AG09309 (cell line): ENCODE results near the gene TRIM15.
A peak's percentile ranks its signal among the peaks of the same experiment; 100 is the strongest.

ENCODE experiments used
- DNase-seq: peaks from one replicate; pipeline ENCODE4 v3.0.0-alpha.2; 2010; ENCODE audit warnings: low read depth
- H3K4me3 ChIP-seq: 2 replicates; pipeline ENCODE4 v1.5.1; 2011; ENCODE audit warnings: mild to moderate bottlenecking, low read depth, low read length, moderate library complexity; ENCODE audit not compliant: control insufficient read depth
- TF ChIP-seq, protein P1 (sequence below): IDR thresholded peaks from 2 replicates; pipeline ENCODE4 v1.5.1; 2011; ENCODE audit warnings: mild to moderate bottlenecking, low read depth, low read length, inconsistent platforms; ENCODE audit not compliant: insufficient read depth, control insufficient read depth; ENCODE audit errors: missing control alignments

Gene TRIM15

DNA sequence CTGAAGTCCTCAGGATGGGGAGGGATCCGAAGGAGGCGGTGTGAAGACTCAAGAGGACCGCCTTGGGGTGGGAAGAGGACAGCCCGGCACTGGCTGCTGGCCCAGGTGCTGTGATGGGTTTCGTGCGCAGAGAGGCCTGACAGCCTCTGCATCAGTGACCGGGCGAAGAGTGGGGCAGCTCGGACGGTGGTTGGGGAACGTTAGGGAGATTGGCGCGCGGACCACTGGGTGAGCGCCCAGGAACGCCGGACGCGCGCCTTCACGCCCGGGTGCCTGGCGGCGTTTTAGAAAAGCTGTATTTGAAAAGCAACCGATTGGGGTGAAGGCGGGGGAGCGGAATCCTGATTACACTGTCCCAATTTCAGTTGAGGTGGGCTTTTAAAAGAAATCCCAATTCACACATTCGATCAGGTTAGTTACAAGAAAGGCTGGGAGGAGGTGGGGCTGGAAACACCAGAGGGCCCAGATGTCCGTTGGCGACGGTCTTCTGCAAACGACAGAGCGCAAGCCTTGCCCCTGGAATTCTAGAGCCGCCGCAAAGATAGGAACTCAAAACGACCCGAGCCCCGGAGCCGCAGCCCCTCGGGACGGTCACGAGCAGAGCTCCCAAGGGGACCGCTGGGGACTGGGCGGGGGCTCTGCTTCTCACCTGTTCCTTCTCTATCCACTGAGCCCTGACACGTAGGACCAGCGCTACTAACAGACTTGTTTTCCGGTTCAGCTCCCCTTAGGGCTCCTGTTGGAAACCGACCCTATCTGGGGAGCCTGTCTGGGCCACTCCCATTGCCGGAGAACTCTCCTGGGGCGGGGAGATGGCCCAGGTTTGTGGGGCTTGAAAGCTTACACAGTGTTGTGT is 35.9 kb upstream of the TRIM15 start:
- H3K4me3 ChIP-seq = no peak overlapping the region
- no peak for DNase-seq

DNA sequence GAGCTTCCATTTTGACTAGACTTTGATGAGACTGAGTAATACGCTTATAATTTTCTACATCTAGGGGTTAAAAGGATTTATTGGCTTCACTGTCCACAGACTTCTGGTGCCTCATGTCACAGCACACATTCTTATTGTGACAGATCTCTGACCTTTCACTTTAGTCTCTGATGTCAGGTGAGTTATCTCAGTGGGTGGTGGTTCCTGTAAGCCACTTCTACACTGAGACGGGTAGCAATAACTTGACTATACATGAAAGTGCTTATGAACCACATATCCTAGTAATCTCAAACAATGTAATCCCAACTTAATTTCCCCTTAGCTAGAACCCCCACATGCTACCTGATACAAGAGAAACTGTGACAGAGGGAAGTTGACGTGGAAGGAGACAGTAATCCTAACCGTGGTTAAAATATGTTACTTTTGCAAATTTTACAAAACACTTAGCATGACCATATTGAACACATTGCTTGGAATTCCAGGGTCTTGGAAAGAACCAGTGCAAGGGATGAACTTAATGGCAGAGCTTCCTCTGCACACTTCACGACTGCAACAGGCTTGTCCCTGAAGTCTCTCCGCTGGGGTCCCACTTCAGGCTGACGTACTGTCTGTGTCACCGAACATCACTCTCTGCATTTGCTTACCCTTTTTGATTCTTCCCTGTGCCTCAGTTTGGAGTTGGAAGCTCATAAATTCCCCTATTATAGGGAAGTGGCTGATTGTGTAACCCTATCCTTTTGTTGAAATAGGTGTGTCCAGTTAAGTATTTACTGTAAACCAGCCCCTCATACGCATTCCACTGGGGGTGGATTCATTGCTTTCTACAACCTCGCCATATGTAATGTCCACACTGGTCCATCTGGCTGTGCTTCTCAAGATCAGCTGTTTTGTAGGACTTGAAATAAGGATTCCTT is 33.8 kb upstream of the TRIM15 start:
- no peak for DNase-seq
- TF ChIP-seq, protein P1, sequence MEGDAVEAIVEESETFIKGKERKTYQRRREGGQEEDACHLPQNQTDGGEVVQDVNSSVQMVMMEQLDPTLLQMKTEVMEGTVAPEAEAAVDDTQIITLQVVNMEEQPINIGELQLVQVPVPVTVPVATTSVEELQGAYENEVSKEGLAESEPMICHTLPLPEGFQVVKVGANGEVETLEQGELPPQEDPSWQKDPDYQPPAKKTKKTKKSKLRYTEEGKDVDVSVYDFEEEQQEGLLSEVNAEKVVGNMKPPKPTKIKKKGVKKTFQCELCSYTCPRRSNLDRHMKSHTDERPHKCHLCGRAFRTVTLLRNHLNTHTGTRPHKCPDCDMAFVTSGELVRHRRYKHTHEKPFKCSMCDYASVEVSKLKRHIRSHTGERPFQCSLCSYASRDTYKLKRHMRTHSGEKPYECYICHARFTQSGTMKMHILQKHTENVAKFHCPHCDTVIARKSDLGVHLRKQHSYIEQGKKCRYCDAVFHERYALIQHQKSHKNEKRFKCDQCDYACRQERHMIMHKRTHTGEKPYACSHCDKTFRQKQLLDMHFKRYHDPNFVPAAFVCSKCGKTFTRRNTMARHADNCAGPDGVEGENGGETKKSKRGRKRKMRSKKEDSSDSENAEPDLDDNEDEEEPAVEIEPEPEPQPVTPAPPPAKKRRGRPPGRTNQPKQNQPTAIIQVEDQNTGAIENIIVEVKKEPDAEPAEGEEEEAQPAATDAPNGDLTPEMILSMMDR = no peak
- H3K4me3 ChIP-seq = no peak overlapping the region

More for the DNA sequence above, 35.9 kb upstream of the TRIM15 start:
- TF ChIP-seq, protein P1 = no peak

DNA sequence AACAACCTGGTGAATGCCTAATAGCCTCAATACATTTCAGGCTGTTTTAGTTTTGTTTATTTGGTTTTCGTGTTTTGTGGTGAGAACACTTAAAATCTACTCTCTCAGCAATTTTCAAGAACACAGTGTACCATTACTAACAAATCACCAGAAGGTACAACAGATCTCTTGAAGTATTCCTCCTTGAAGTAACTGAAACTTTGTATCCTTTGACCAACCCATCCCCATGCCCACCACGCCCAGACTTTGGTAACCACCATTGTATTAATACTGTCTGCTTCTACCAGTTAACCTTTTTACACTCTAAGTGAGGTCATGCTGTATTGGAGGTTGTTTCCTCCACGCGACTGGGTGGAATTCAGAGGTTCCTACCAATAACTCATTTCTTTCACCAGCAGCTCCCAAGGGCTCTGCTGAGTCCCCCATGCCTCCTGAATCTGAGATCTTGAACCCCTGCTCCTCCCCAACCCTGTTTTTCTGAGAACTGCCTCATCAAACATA is 33.1 kb upstream of the TRIM15 start:
- no peak overlapping the region for H3K4me3 ChIP-seq
- no peak for DNase-seq
- TF ChIP-seq, protein P1 = no peak

DNA sequence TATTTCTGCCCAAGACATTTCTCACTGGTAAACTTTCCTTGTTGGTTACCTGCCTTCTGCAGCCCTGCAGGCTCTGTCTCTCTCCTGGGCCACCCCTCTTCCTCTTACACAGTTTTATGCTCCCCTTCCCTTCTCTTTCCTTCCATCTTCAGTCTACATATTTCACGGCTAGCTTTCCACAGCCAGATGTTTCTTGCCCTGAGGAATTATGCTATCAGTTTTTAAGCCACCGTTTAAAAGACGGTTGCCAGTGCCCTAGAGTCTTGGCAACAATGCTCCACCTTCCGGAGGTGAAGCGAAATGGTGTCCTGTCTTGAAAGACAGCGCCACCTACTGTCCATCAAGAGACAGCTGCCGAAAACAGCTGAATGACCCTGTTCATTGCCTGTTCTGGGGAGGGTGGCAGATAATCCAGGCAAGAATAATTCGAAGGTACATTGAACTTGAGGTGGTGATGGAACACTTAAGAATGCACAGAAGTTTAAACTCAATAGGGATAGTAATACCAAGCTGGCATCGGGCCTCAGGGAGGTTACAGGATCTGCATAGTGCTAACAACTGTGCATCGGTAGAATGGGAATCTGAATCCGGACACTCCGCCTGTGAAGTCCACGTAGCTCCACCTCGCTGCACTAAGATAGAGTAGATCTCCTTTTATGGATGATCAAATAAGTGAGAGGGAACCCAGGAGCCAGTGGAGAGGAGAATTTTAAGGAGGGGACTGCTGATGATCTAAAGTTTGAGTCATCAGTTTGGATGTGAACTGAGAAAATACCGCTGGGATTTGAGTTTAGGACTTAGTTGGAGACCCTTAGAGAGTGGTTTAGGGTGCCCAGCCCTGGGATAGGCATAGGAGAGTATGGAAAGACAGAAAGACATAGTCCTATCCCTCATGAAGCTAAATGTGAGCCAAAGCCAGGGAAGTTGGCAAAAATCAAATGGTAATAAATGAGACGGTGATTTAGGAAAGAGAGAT is 32.2 kb upstream of the TRIM15 start:
- TF ChIP-seq, protein P1 = peak; percentile 99
- no peak overlapping the region for H3K4me3 ChIP-seq
- peak; percentile 62 for DNase-seq

DNA sequence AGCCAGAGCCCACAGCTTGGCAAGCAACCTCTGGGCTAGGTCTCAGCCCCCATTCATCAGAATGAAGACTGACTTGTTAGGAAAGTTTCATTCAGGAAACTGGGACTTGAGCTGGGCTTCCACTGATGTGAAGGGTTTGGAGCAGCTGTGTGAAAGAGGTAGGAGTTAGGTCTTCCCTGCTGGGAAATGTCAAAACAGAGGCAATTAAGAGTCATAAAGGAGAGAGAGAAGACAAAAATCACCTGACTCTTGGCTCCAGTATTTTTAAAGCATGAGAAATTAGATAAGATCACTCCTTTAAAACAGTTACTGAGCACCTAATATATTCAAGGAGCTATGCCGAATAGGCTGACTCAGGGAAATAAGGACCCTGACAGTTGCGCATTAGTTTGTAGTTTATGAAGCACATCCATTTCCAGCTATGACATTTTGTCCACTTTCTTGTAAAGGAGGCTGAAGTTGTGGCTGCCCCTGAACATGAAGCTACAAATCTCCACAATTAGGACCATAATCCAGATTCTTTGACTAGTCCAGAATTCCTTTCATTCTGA is 31.3 kb upstream of the TRIM15 start:
- DNase-seq = no peak
- no peak overlapping the region for H3K4me3 ChIP-seq
- TF ChIP-seq, protein P1 = no peak

DNA sequence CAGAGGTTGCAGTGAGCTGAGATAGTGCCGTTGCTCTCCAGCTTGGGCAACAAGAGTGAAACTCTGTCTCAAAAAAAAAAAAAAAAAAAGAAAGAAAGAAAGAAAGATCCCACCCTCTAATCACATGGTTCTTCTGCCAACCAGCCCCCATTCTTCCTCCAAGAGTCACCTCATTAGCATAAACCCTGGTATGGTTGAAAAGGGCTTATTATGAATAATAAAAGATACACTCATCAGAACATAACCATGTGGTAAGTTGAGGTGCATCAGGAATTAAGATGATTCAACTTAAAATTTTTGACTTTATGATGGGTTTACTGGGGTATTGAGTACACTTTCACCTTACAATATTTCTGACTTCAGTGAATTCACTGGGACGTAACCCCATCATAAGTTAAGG is 28.2 kb upstream of the TRIM15 start:
- H3K4me3 ChIP-seq = no peak overlapping the region
- TF ChIP-seq, protein P1 = no peak
- no peak for DNase-seq
